Immature natural killer cell (primary cell): ENCODE results near the gene AP1AR. TPM values are rescaled to one million over a fixed set of nuclear protein-coding genes. Genes with fewer than 3 reads are reported as not detected.
"Not testable (repeated sequence)": the region's sequence is repeated elsewhere in the genome, so short reads cannot be mapped to it uniquely, and the experiment has no call there.

Source experiments
- DNase-seq, 3 donors: peaks; one replicate each; pipeline ENCODE4 v3.0.0; 2022; ENCODE audit warnings: mixed read lengths in 1 of 3
- H3K27ac Mint-ChIP-seq, 6 donors: one replicate each; pipeline ENCODE4 v1.8.0; 2020; ENCODE audit warnings: mixed read lengths in 6 of 6, mild to moderate bottlenecking in 5 of 6, inconsistent platforms in 4 of 6, moderate library complexity in 3 of 6
- H3K27me3 Mint-ChIP-seq, 3 donors: one replicate each; pipeline ENCODE4 v1.8.0; 2020 to 2021; ENCODE audit warnings: low read depth in 3 of 3, mild to moderate bottlenecking in 3 of 3, mixed read lengths in 3 of 3, moderate library complexity in 3 of 3, inconsistent platforms in 1 of 3
- H3K36me3 Mint-ChIP-seq, 3 donors: one replicate each; pipeline ENCODE4 v1.8.0; 2020; ENCODE audit warnings: mixed read lengths in 3 of 3, inconsistent platforms in 2 of 3, mild to moderate bottlenecking in 2 of 3
- H3K4me1 Mint-ChIP-seq, 2 donors: one replicate each; pipeline ENCODE4 v1.8.0; 2020; ENCODE audit warnings: inconsistent platforms in 2 of 2, mild to moderate bottlenecking in 2 of 2, mixed read lengths in 2 of 2, moderate library complexity in 1 of 2
- H3K4me3 Mint-ChIP-seq, 5 donors: one replicate each; pipeline ENCODE4 v1.8.0; 2020; ENCODE audit warnings: mild to moderate bottlenecking in 5 of 5, mixed read lengths in 5 of 5, inconsistent platforms in 3 of 5, moderate library complexity in 3 of 5
- H3K9me3 Mint-ChIP-seq, 6 donors: one replicate each; pipeline ENCODE4 v1.8.0; 2020; ENCODE audit warnings: mild to moderate bottlenecking in 6 of 6, mixed read lengths in 6 of 6, inconsistent platforms in 4 of 6, moderate library complexity in 3 of 6
- polyA plus RNA-seq, 3 donors: library from polyadenylated mRNA; unstranded; fragments of 300-500 nt; fragmentation: Illumina TruSeq; gene quantifications; one replicate each; pipeline ENCODE4 v1.2.3, GENCODE V29; 2021

AP1AR gene
- polyA plus RNA-seq, 3 donors from 2014 or later = 13.8 to 16.1 (median 14.0) TPM

GRCh38 chr4:112277705-112278448 lies 46.3 kb downstream of the AP1AR start:
- no peak for DNase-seq
- H3K4me3 Mint-ChIP-seq = no peak overlapping the region
- H3K4me1 Mint-ChIP-seq = peaks cover 23 to 70% of the 10 kb centered on the region in 2 donors
- peaks cover 0 to 5% (median 3%) of the 10 kb centered on the region in 3 donors for H3K36me3 Mint-ChIP-seq
- peak overlapping the region in 1 of 6 donors; percentile 2 for H3K27ac Mint-ChIP-seq
- H3K27me3 Mint-ChIP-seq = no peaks in the 10 kb centered on the region
- H3K9me3 Mint-ChIP-seq = no peaks in the 10 kb centered on the region

- H3K4me3 Mint-ChIP-seq = peak overlapping the region in 1 of 5 donors; percentile 10
- H3K9me3 Mint-ChIP-seq = no peaks in the 10 kb centered on the region
- H3K27me3 Mint-ChIP-seq = peaks cover 0 to 2% (median 0%) of the 10 kb centered on the region in 3 donors
- peaks cover 0 to 5% (median 3%) of the 10 kb centered on the region in 3 donors for H3K36me3 Mint-ChIP-seq
- peaks cover 35 to 71% of the 10 kb centered on the region in 2 donors for H3K4me1 Mint-ChIP-seq
- H3K27ac Mint-ChIP-seq = peak overlapping the region in 2 of 6 donors; percentile 51 to 52
- DNase-seq = no peak
These were observed 47.7 kb downstream of the AP1AR start for GRCh38 chr4:112279025-112279881.

GRCh38 chr4:112279882-112280315 lies 48.3 kb downstream of the AP1AR start:
- peaks cover 42 to 77% of the 10 kb centered on the region in 2 donors for H3K4me1 Mint-ChIP-seq
- DNase-seq = no peak
- H3K27me3 Mint-ChIP-seq = peaks cover 0 to 4% (median 2%) of the 10 kb centered on the region in 3 donors
- peaks cover 0 to 5% (median 3%) of the 10 kb centered on the region in 3 donors for H3K36me3 Mint-ChIP-seq
- no peak overlapping the region for H3K4me3 Mint-ChIP-seq
- H3K9me3 Mint-ChIP-seq = no peaks in the 10 kb centered on the region
- H3K27ac Mint-ChIP-seq = no peak overlapping the region

GRCh38 chr4:112280386-112281056 lies 48.9 kb downstream of the AP1AR start:
- Mint-ChIP-seq H3K27me3 (peaks cover 0 to 7% (median 4%) of the 10 kb centered on the region in 3 donors), H3K4me1 (peaks cover 44 to 80% of the 10 kb centered on the region in 2 donors), H3K27ac (no peak overlapping the region), H3K36me3 (peaks cover 0 to 5% (median 3%) of the 10 kb centered on the region in 3 donors), H3K4me3 (no peak overlapping the region), H3K9me3 (no peaks in the 10 kb centered on the region)
- DNase-seq = no peak

- DNase-seq, H3K9me3 Mint-ChIP-seq, H3K27me3 Mint-ChIP-seq, H3K36me3 Mint-ChIP-seq, H3K4me3 Mint-ChIP-seq: not testable (repeated sequence)
- Mint-ChIP-seq H3K27ac (peak overlapping the region in 2 of 6 donors; percentile 40 to 78), H3K4me1 (peaks cover 56 to 91% of the 10 kb centered on the region in 2 donors)
These were observed 50.4 kb downstream of the AP1AR start for GRCh38 chr4:112281895-112282398.

- H3K27me3 Mint-ChIP-seq = peaks cover 0 to 10% (median 7%) of the 10 kb centered on the region in 3 donors
- H3K4me1 Mint-ChIP-seq = peaks cover 66 to 91% of the 10 kb centered on the region in 2 donors
- H3K36me3 Mint-ChIP-seq = no peaks in the 10 kb centered on the region
- no peak for DNase-seq
- peak overlapping the region; percentile 29 to 78 (median 74) for H3K27ac Mint-ChIP-seq
- no peaks in the 10 kb centered on the region for H3K9me3 Mint-ChIP-seq
- H3K4me3 Mint-ChIP-seq = peak overlapping the region in 4 of 5 donors; percentile 38 to 95 (median 50)
These were observed 51.5 kb downstream of the AP1AR start for GRCh38 chr4:112282860-112283667.

- no peaks in the 10 kb centered on the region for H3K36me3 Mint-ChIP-seq
- H3K4me1 Mint-ChIP-seq = peaks cover 69 to 91% of the 10 kb centered on the region in 2 donors
- H3K27me3 Mint-ChIP-seq = peaks cover 0 to 10% (median 7%) of the 10 kb centered on the region in 3 donors
- peak overlapping the region; percentile 45 to 93 (median 75) for H3K27ac Mint-ChIP-seq
- peak; percentile 9 to 24 (median 21) for DNase-seq
- peak overlapping the region; percentile 91 to 95 (median 93) for H3K4me3 Mint-ChIP-seq
- H3K9me3 Mint-ChIP-seq = no peaks in the 10 kb centered on the region
These were observed 52.6 kb downstream of the AP1AR start for GRCh38 chr4:112284166-112284565.

- no peaks in the 10 kb centered on the region for H3K36me3 Mint-ChIP-seq
- peaks cover 0 to 10% (median 7%) of the 10 kb centered on the region in 3 donors for H3K27me3 Mint-ChIP-seq
- peak in 2 of 3 donors; percentile 14 to 20 for DNase-seq
- H3K9me3 Mint-ChIP-seq = no peaks in the 10 kb centered on the region
- peak overlapping the region; percentile 75 to 93 (median 86) for H3K27ac Mint-ChIP-seq
- H3K4me3 Mint-ChIP-seq = peak overlapping the region; percentile 91 to 95 (median 93)
- H3K4me1 Mint-ChIP-seq = peaks cover 69 to 91% of the 10 kb centered on the region in 2 donors
These were observed 53.2 kb downstream of the AP1AR start for GRCh38 chr4:112284662-112285411.

- Mint-ChIP-seq H3K36me3 (no peaks in the 10 kb centered on the region), H3K27me3 (peaks cover 0 to 10% (median 7%) of the 10 kb centered on the region in 3 donors), H3K4me3 (peak overlapping the region; percentile 37 to 95 (median 91)), H3K4me1 (peaks cover 62 to 68% of the 10 kb centered on the region in 2 donors), H3K27ac (peak overlapping the region; percentile 62 to 90 (median 84)), H3K9me3 (no peaks in the 10 kb centered on the region)
- no peak for DNase-seq
These were observed 55.8 kb downstream of the AP1AR start for GRCh38 chr4:112287258-112287989.

GRCh38 chr4:112288455-112288854 lies 56.9 kb downstream of the AP1AR start:
- peaks cover 0 to 10% (median 7%) of the 10 kb centered on the region in 3 donors for H3K27me3 Mint-ChIP-seq
- H3K27ac Mint-ChIP-seq = peak overlapping the region; percentile 43 to 83 (median 69)
- DNase-seq = peak in 2 of 3 donors; percentile 33 to 34
- no peaks in the 10 kb centered on the region for H3K9me3 Mint-ChIP-seq
- peaks cover 52 to 57% of the 10 kb centered on the region in 2 donors for H3K4me1 Mint-ChIP-seq
- H3K4me3 Mint-ChIP-seq = peak overlapping the region in 3 of 5 donors; percentile 1 to 70 (median 28)
- H3K36me3 Mint-ChIP-seq = no peaks in the 10 kb centered on the region

- no peak for DNase-seq
- H3K36me3 Mint-ChIP-seq = no peaks in the 10 kb centered on the region
- H3K4me3 Mint-ChIP-seq = peak overlapping the region in 1 of 5 donors; percentile 50
- H3K9me3 Mint-ChIP-seq = no peaks in the 10 kb centered on the region
- peaks cover 41 to 46% of the 10 kb centered on the region in 2 donors for H3K4me1 Mint-ChIP-seq
- peak overlapping the region in 4 of 6 donors; percentile 25 to 83 (median 72) for H3K27ac Mint-ChIP-seq
- H3K27me3 Mint-ChIP-seq = peaks cover 0 to 8% (median 6%) of the 10 kb centered on the region in 3 donors
These were observed 58.0 kb downstream of the AP1AR start for GRCh38 chr4:112289407-112290253.
